GM12878 (cell line): ENCODE results near the gene ITIH5.

Experiments used
- POLR2A ChIP-seq: IDR thresholded peaks from 2 replicates; pipeline ENCODE4 v1.6.1; 2011; ENCODE audit warnings: low read depth, mild to moderate bottlenecking, low read length
- TF ChIP-seq, protein P1 (sequence below): IDR thresholded peaks from 2 replicates; pipeline ENCODE4 v1.6.1; 2011; ENCODE audit warnings: mild to moderate bottlenecking, low read depth, low read length, moderate library complexity; ENCODE audit not compliant: insufficient replicate concordance
- TF ChIP-seq, protein P2 (sequence below), 3 experiments: IDR thresholded peaks in 2 of 3; conservative IDR thresholded peaks in 1 of 3; 2 replicates each; pipeline ENCODE4 v1.5.1; 2011; ENCODE audit warnings: low read depth in 3 of 3, low read length in 3 of 3, mild to moderate bottlenecking in 3 of 3, control low read depth in 2 of 3, moderate library complexity in 2 of 3, inconsistent platforms in 1 of 3, mixed read lengths in 1 of 3; ENCODE audit not compliant: control insufficient read depth in 2 of 3, insufficient read depth in 1 of 3; ENCODE audit errors: extremely low read depth in 1 of 3

- TF ChIP-seq, protein P1, sequence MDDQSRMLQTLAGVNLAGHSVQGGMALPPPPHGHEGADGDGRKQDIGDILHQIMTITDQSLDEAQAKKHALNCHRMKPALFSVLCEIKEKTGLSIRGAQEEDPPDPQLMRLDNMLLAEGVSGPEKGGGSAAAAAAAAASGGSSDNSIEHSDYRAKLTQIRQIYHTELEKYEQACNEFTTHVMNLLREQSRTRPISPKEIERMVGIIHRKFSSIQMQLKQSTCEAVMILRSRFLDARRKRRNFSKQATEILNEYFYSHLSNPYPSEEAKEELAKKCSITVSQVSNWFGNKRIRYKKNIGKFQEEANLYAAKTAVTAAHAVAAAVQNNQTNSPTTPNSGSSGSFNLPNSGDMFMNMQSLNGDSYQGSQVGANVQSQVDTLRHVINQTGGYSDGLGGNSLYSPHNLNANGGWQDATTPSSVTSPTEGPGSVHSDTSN, result no peak
- TF ChIP-seq POLR2A, result no peak
- TF ChIP-seq, protein P2, sequence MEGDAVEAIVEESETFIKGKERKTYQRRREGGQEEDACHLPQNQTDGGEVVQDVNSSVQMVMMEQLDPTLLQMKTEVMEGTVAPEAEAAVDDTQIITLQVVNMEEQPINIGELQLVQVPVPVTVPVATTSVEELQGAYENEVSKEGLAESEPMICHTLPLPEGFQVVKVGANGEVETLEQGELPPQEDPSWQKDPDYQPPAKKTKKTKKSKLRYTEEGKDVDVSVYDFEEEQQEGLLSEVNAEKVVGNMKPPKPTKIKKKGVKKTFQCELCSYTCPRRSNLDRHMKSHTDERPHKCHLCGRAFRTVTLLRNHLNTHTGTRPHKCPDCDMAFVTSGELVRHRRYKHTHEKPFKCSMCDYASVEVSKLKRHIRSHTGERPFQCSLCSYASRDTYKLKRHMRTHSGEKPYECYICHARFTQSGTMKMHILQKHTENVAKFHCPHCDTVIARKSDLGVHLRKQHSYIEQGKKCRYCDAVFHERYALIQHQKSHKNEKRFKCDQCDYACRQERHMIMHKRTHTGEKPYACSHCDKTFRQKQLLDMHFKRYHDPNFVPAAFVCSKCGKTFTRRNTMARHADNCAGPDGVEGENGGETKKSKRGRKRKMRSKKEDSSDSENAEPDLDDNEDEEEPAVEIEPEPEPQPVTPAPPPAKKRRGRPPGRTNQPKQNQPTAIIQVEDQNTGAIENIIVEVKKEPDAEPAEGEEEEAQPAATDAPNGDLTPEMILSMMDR (IDR thresholded peaks at IDR 0.05 in 2 of 3, conservative IDR thresholded peaks at IDR 0.05 in 1 of 3; ENCODE audit: control insufficient read depth in 2 of 3, extremely low read depth in 1 of 3, insufficient read depth in 1 of 3, low read depth in 3 of 3, low read length in 3 of 3), result 0 out of 6 replicates have a peak, but pooled peaks of 1 of the 3 experiments have one; percentile 4
Measured at GRCh38 chr10:7512487-7512886, 154.3 kb downstream of the ITIH5 start.
